Trophoblast cell (in vitro differentiated cells and primary cell): ENCODE results near the gene KCNH6.

Experiments
- DNase-seq, 2 donors: peaks; one replicate each; pipeline ENCODE4 v3.0.0-alpha.2; 2016
- H2AFZ ChIP-seq: 2 replicates; pipeline ENCODE4 v1.6.1; 2013; ENCODE audit warnings: low read length, moderate library complexity, mild to moderate bottlenecking; ENCODE audit not compliant: insufficient read depth, poor library complexity
- H2AK5ac ChIP-seq: 2 replicates; pipeline ENCODE4 v1.6.1; 2013; ENCODE audit warnings: mild to moderate bottlenecking, low read length
- H2BK120ac ChIP-seq: 2 replicates; pipeline ENCODE4 v1.6.1; 2013; ENCODE audit warnings: low read length, mild to moderate bottlenecking, moderate library complexity; ENCODE audit not compliant: insufficient read depth, poor library complexity
- H2BK12ac ChIP-seq: 2 replicates; pipeline ENCODE4 v1.6.1; 2013; ENCODE audit warnings: mild to moderate bottlenecking, low read length, moderate library complexity
- H2BK5ac ChIP-seq: 2 replicates; pipeline ENCODE4 v1.6.1; 2013; ENCODE audit warnings: low read length, low read depth, moderate library complexity, mild to moderate bottlenecking; ENCODE audit not compliant: poor library complexity
- H3K14ac ChIP-seq: 2 replicates; pipeline ENCODE4 v1.6.1; 2013; ENCODE audit warnings: mild to moderate bottlenecking, low read length
- H3K18ac ChIP-seq: 2 replicates; pipeline ENCODE4 v1.6.1; 2013; ENCODE audit warnings: mild to moderate bottlenecking, low read length
- H3K23ac ChIP-seq: 2 replicates; pipeline ENCODE4 v1.6.1; 2013; ENCODE audit warnings: low read length
- H3K27ac ChIP-seq: 2 replicates; pipeline ENCODE4 v1.5.1; 2013; ENCODE audit warnings: low read depth, mild to moderate bottlenecking, inconsistent platforms, low read length, moderate library complexity
- H3K27me3 ChIP-seq: 2 replicates; pipeline ENCODE4 v1.6.1; 2013; ENCODE audit warnings: inconsistent platforms, mild to moderate bottlenecking, low read length, moderate library complexity; ENCODE audit not compliant: insufficient read depth
- H3K36me3 ChIP-seq, 2 experiments: 1 replicate in 1 of 2; 2 replicates in 1 of 2; pipeline ENCODE4 v1.6.1; 2013; ENCODE audit warnings: low read length in 2 of 2, mild to moderate bottlenecking in 2 of 2, moderate library complexity in 1 of 2; ENCODE audit not compliant: insufficient read depth in 2 of 2, control insufficient read depth in 1 of 2
- H3K4ac ChIP-seq: 2 replicates; pipeline ENCODE4 v1.6.1; 2013; ENCODE audit warnings: low read depth, mild to moderate bottlenecking, low read length, moderate library complexity
- H3K4me1 ChIP-seq, 2 experiments: 1 replicate in 1 of 2; 2 replicates in 1 of 2; pipeline ENCODE4 v1.6.1; 2013; ENCODE audit warnings: low read length in 2 of 2, mild to moderate bottlenecking in 2 of 2, moderate library complexity in 1 of 2; ENCODE audit not compliant: insufficient read depth in 2 of 2, control insufficient read depth in 1 of 2
- H3K4me2 ChIP-seq: 2 replicates; pipeline ENCODE4 v1.6.1; 2013; ENCODE audit warnings: inconsistent platforms, mild to moderate bottlenecking, low read length, moderate library complexity
- H3K4me3 ChIP-seq: 2 replicates; pipeline ENCODE4 v1.5.1; 2013; ENCODE audit warnings: mild to moderate bottlenecking, low read depth, low read length, inconsistent platforms
- H3K79me1 ChIP-seq: one replicate; pipeline ENCODE4 v1.6.1; 2013; ENCODE audit warnings: low read length
- H3K79me2 ChIP-seq: 2 replicates; pipeline ENCODE4 v1.6.1; 2013; ENCODE audit warnings: low read length, mild to moderate bottlenecking; ENCODE audit not compliant: control insufficient read depth, insufficient read depth, poor library complexity
- H3K9ac ChIP-seq: 2 replicates; pipeline ENCODE4 v1.6.1; 2013; ENCODE audit warnings: mild to moderate bottlenecking, low read length
- H3K9me3 ChIP-seq: 2 replicates; pipeline ENCODE4 v1.6.1; 2013; ENCODE audit warnings: low read depth, mild to moderate bottlenecking, control low read depth, inconsistent platforms, low read length; ENCODE audit not compliant: insufficient read depth
- H4K12ac ChIP-seq: 2 replicates; pipeline ENCODE4 v1.6.1; 2013; ENCODE audit warnings: low read depth, mild to moderate bottlenecking, low read length, moderate library complexity
- H4K8ac ChIP-seq: 2 replicates; pipeline ENCODE4 v1.6.1; 2013; ENCODE audit warnings: low read depth, mild to moderate bottlenecking, low read length, moderate library complexity
- H4K91ac ChIP-seq: one replicate; pipeline ENCODE4 v1.6.1; 2013; ENCODE audit warnings: low read depth, mild to moderate bottlenecking, low read length, moderate library complexity
- WGBS: extraction: QIAGEN DNeasy Blood & Tissue Kit; methylation state at CpG from one replicate; pipeline ENCODE4 v1.1.7; 2013; ENCODE audit warnings: missing lambda C conversion rate; ENCODE audit not compliant: insufficient read length, insufficient coverage; ENCODE audit errors: extremely low coverage; 5-methylcytosine and 5-hydroxymethylcytosine counted together

KCNH6 gene

DNA sequence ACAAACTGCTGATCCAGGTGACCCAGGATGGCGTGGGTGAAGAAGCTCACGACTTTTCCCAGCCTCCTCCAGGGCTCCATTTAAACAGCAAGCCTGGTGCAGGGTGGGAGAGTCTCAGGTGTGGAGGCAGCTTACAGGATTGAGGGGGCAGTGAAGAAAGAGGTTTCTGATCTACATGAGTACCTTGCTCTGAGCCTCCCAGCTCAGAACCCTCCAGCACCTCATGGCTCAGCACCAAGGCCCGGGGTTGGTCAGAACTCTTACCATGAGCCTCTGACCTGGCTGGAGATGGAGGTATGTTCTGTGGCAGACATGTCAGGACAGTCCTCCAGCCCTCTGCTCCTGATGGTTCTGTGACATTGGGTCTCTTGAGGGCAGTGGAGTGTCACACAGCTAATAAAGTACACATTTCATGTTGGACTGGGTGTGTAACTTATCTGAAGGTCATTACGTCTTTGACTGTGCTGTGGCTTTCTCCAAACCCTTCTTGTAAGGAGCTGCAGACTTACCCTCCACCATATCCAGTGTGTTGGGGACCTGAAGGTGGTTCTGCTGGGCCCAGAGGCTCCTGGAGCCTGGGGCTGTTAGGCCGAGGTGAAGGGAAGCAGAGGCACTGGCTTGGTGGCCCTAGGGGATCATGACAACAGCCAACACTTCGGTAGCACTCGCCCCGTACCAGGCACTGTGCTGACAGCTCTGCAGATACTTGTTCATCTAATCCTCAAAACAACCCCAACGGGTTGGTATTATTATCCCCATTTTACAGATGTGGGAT is 23.3 kb downstream of the KCNH6 start:
- no peaks in the 10 kb centered on the region for H3K36me3 ChIP-seq
- H3K4me1 ChIP-seq, result peaks cover 9 to 17% of the 10 kb centered on the region in 2 experiments
- no peaks in the 10 kb centered on the region for H3K27me3 ChIP-seq
- H2AFZ ChIP-seq, result no peak overlapping the region
- H3K79me1 ChIP-seq, result peaks cover 8% of the 10 kb centered on the region
- no peak overlapping the region for H4K91ac ChIP-seq
- H3K79me2 ChIP-seq, result peaks cover 8% of the 10 kb centered on the region
- WGBS, result no CpG with 5 or more reads among the region's 9 CpGs
- no peak for DNase-seq
- H2BK5ac ChIP-seq, result no peak overlapping the region
- no peak overlapping the region for H3K23ac ChIP-seq
- H3K14ac ChIP-seq, result no peak overlapping the region
- no peak overlapping the region for H3K18ac ChIP-seq
- no peak overlapping the region for H4K12ac ChIP-seq
- no peak overlapping the region for H3K27ac ChIP-seq
- no peak overlapping the region for H3K4me3 ChIP-seq
- H2BK12ac ChIP-seq, result no peak overlapping the region
- no peak overlapping the region for H4K8ac ChIP-seq
- H3K4ac ChIP-seq, result no peak overlapping the region
- no peak overlapping the region for H3K9ac ChIP-seq
- H3K9me3 ChIP-seq, result no peaks in the 10 kb centered on the region
- H2AK5ac ChIP-seq, result no peak overlapping the region
- H3K4me2 ChIP-seq, result no peak overlapping the region
- no peak overlapping the region for H2BK120ac ChIP-seq

DNA sequence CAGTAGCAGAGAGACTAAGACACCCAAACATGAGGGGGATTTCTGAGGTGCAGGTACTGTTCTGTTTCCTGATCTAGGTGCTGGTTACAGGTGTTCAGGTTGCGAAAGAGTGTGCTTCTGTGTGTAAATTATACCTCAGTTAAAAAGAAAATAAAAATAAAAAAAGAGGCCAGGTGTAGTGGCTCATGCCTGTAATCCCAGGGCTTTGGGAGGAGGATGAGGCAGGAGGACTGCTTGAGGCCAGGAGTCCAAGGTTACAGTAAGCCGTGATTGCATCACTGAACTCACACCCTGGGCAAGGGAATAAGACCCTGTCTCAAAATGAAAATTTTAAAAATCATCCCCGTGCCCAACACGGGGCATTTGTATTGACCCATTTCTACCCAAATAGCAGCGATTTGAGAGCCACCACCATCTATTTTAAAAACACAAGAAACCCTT is 23.9 kb downstream of the KCNH6 start:
- H3K4me3 ChIP-seq, result no peak overlapping the region
- H2BK5ac ChIP-seq, result no peak overlapping the region
- H4K91ac ChIP-seq, result no peak overlapping the region
- no peak for DNase-seq
- H4K8ac ChIP-seq, result no peak overlapping the region
- H3K27me3 ChIP-seq, result no peaks in the 10 kb centered on the region
- H3K4me2 ChIP-seq, result no peak overlapping the region
- no peak overlapping the region for H2BK12ac ChIP-seq
- H3K4ac ChIP-seq, result no peak overlapping the region
- H3K18ac ChIP-seq, result no peak overlapping the region
- WGBS, result no CpG with 5 or more reads among the region's 5 CpGs
- H3K27ac ChIP-seq, result no peak overlapping the region
- peaks cover 8% of the 10 kb centered on the region for H3K79me2 ChIP-seq
- H3K9ac ChIP-seq, result no peak overlapping the region
- peaks cover 9 to 17% of the 10 kb centered on the region in 2 experiments for H3K4me1 ChIP-seq
- no peaks in the 10 kb centered on the region for H3K36me3 ChIP-seq
- no peak overlapping the region for H2AK5ac ChIP-seq
- no peak overlapping the region for H2AFZ ChIP-seq
- H2BK120ac ChIP-seq, result no peak overlapping the region
- H3K79me1 ChIP-seq, result peaks cover 8% of the 10 kb centered on the region
- no peak overlapping the region for H3K23ac ChIP-seq
- H3K14ac ChIP-seq, result no peak overlapping the region
- H3K9me3 ChIP-seq, result no peaks in the 10 kb centered on the region
- H4K12ac ChIP-seq, result no peak overlapping the region

DNA sequence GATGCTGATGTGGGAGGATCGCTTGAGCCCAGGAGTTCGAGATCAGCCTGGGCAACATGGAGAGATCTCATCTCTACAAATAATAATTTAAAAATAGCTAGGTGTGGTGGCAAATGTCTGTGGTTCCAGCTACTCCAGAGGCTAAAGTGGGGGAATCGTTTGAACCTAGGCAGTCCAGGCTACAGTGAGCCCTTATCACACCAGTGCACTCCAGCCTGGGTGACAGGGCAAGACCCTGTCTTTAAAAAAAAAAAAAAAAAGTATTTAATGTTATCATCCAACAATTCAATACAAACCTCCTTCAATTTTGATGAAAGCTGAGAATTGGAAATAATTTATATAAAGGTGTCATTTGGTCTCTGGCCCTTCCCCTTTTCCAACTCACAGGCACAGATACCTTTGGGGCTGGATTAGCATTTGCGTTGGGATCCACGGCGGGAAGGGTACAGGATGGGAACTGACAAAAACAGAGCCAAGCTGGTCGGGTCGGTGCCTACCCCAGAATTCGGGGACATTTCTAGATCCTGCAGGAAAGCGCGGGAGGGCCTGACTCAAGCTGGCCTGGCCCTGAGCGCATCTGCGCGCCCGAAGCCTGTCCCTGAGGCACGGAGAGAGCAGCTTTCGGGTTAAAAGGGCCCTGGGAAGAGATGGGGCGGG is 26.3 kb downstream of the KCNH6 start:
- Histone ChIP-seq H3K23ac (no peak overlapping the region), H3K9ac (peak overlapping the region; percentile 88), H2BK12ac (no peak overlapping the region), H2BK120ac (peak overlapping the region; percentile 55), H3K79me1 (peaks cover 8% of the 10 kb centered on the region), H4K91ac (peak overlapping the region; percentile 85), H4K12ac (peak overlapping the region; percentile 83), H3K79me2 (peaks cover 10% of the 10 kb centered on the region), H3K4me1 (peaks cover 4 to 10% of the 10 kb centered on the region in 2 experiments), H3K4me2 (peak overlapping the region; percentile 98), H3K27me3 (no peaks in the 10 kb centered on the region), H3K18ac (peak overlapping the region; percentile 94), H3K9me3 (no peaks in the 10 kb centered on the region), H3K4me3 (peak overlapping the region; percentile 74), H2AFZ (peak overlapping the region; percentile 96), H4K8ac (peak overlapping the region; percentile 98), H2BK5ac (peak overlapping the region; percentile 27), H3K27ac (peak overlapping the region; percentile 63), H3K4ac (peak overlapping the region; percentile 76), H3K14ac (peak overlapping the region; percentile 88), H3K36me3 (peaks cover 0 to 2% of the 10 kb centered on the region in 2 experiments), H2AK5ac (peak overlapping the region; percentile 81)
- DNase-seq, result no peak
- WGBS, result no CpG with 5 or more reads among the region's 18 CpGs

DNA sequence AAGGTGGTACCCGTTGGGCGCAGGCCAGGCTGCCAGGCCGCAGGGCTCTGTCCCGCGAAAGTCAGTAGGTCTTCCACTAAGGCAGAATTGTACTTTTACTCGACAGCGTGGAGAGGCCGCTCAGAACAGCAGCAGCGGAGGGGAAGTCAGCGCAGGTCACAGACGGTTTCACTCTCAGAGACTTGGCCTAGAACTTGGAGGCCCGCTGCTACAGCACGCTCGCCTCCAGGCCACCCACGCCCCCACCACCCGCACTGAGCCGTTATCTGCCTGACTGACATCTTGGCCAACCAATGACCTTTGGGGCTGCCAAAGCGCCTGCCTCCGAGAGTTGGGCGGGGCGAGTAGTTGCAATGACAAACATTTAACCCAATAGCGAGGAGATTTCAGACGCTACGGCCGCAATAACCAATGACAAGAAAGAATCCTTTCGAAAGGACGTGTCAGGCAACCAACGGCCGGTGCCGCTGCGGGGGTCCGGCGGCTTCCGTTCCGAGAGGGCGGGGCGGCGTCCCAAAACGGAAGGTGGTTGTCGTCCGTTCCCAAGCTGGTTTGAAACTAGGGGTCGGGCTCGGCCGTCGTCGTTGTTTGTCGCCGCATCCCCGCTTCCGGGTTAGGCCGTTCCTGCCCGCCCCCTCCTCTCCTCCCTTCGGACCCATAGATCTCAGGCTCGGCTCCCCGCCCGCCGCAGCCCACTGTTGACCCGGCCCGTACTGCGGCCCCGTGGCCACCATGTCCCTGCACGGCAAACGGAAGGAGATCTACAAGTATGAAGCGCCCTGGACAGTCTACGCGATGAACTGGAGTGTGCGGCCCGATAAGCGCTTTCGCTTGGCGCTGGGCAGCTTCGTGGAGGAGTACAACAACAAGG is 27.0 kb downstream of the KCNH6 start, which contains the start of gene DCAF7:
TSS of gene DCAF7 (plus strand) at position 532 of the 871 bp plus-strand sequence. CDS start at position 733, 201 bp downstream.
- H2BK5ac ChIP-seq, result peak within 1 kb of the TSS; percentile 71
- H4K91ac ChIP-seq, result peak within 1 kb of the TSS; percentile 88
- H2BK12ac ChIP-seq, result no peak within 1 kb of the TSS
- peak within 1 kb of the TSS; percentile 66 for H3K27ac ChIP-seq
- peak within 1 kb of the TSS; percentile 94 for H3K18ac ChIP-seq
- no peaks in the 10 kb centered on the region for H3K27me3 ChIP-seq
- H3K4ac ChIP-seq, result peak within 1 kb of the TSS; percentile 85
- peak; percentile 100 for DNase-seq
- H3K23ac ChIP-seq, result no peak within 1 kb of the TSS
- WGBS, result no CpG with 5 or more reads among the region's 72 CpGs
- H2AFZ ChIP-seq, result peak within 1 kb of the TSS; percentile 96
- no peaks in the 10 kb centered on the region for H3K9me3 ChIP-seq
- H3K79me2 ChIP-seq, result peaks cover 10% of the 10 kb centered on the region
- H3K36me3 ChIP-seq, result peaks cover 0 to 2% of the 10 kb centered on the region in 2 experiments
- peak within 1 kb of the TSS; percentile 81 for H2AK5ac ChIP-seq
- peak within 1 kb of the TSS; percentile 92 for H3K14ac ChIP-seq
- H4K12ac ChIP-seq, result peak within 1 kb of the TSS; percentile 83
- H3K4me3 ChIP-seq, result peak within 1 kb of the TSS; percentile 97
- peaks cover 8% of the 10 kb centered on the region for H3K79me1 ChIP-seq
- H4K8ac ChIP-seq, result peak within 1 kb of the TSS; percentile 98
- H3K4me1 ChIP-seq, result peaks cover 4 to 5% of the 10 kb centered on the region in 2 experiments
- H3K9ac ChIP-seq, result peak within 1 kb of the TSS; percentile 89
- H2BK120ac ChIP-seq, result peak within 1 kb of the TSS; percentile 67
- peak within 1 kb of the TSS; percentile 98 for H3K4me2 ChIP-seq
